Neural progenitor cell (in vitro differentiated cells): ENCODE results near the gene PRDM15. TPM values are rescaled to one million over a fixed set of nuclear protein-coding genes. Genes with fewer than 3 reads are reported as not detected.

Experiments
- DNase-seq: peaks from one replicate; pipeline ENCODE4 v3.0.0-alpha.2; 2016; ENCODE audit warnings: low spot score
- H2AFZ ChIP-seq: fragments of 200-600 bp; sonication (generic); replicated peaks from 2 replicates; pipeline ENCODE4 v1.6.1; 2016; ENCODE audit warnings: antibody characterized with exemption
- H3F3A ChIP-seq: fragments of 200-600 bp; sonication (generic); 2 replicates; pipeline ENCODE4 v1.6.1; 2016; ENCODE audit warnings: antibody characterized with exemption, low read depth
- H3K27ac ChIP-seq: fragments of 200-600 bp; sonication (generic); 2 replicates; pipeline ENCODE4 v1.5.1; 2016; ENCODE audit warnings: mild to moderate bottlenecking
- H3K27me3 ChIP-seq: fragments of 200-600 bp; sonication (generic); 2 replicates; pipeline ENCODE4 v1.6.1; 2016; ENCODE audit warnings: mild to moderate bottlenecking, moderate library complexity
- H3K36me3 ChIP-seq: fragments of 200-600 bp; sonication (generic); 2 replicates; pipeline ENCODE4 v1.5.1; 2016
- H3K4me1 ChIP-seq: fragments of 200-600 bp; sonication (generic); 2 replicates; pipeline ENCODE4 v1.6.1; 2016; ENCODE audit warnings: mixed run types
- H3K4me2 ChIP-seq: fragments of 200-600 bp; sonication (generic); 2 replicates; pipeline ENCODE4 v1.6.1; 2016
- H3K4me3 ChIP-seq: fragments of 200-600 bp; sonication (generic); 2 replicates; pipeline ENCODE4 v1.5.1; 2016
- H3K79me2 ChIP-seq: fragments of 200-600 bp; sonication (generic); 2 replicates; pipeline ENCODE4 v1.6.1; 2016; ENCODE audit warnings: low read depth
- H3K9ac ChIP-seq: fragments of 200-600 bp; sonication (generic); 2 replicates; pipeline ENCODE4 v1.6.1; 2016
- H3K9me3 ChIP-seq: fragments of 200-600 bp; sonication (generic); 2 replicates; pipeline ENCODE4 v1.5.1; 2016; ENCODE audit warnings: low read depth
- H4K20me1 ChIP-seq: fragments of 200-600 bp; sonication (generic); 2 replicates; pipeline ENCODE4 v1.6.1; 2016; ENCODE audit warnings: low read depth
- H3K27ac Mint-ChIP-seq: 3 replicates; pipeline ENCODE4 v1.8.0; 2021; ENCODE audit warnings: mixed read lengths
- H3K27me3 Mint-ChIP-seq: 2 replicates; pipeline ENCODE4 v1.8.0; 2022; ENCODE audit warnings: low read depth, mild to moderate bottlenecking, inconsistent platforms, moderate library complexity, mixed read lengths; ENCODE audit not compliant: insufficient read depth
- H3K36me3 Mint-ChIP-seq: 3 replicates; pipeline ENCODE4 v1.8.0; 2021; ENCODE audit warnings: mixed read lengths
- H3K4me1 Mint-ChIP-seq: 3 replicates; pipeline ENCODE4 v1.8.0; 2021; ENCODE audit warnings: mixed read lengths
- H3K4me3 Mint-ChIP-seq: 3 replicates; pipeline ENCODE4 v1.8.0; 2021; ENCODE audit warnings: mild to moderate bottlenecking, moderate library complexity, mixed read lengths
- H3K9me3 Mint-ChIP-seq: 3 replicates; pipeline ENCODE4 v1.8.0; 2020; ENCODE audit warnings: mixed read lengths
- EZH2 ChIP-seq: fragments of 200-600 bp; sonication (generic); IDR thresholded peaks from 2 replicates; pipeline ENCODE4 v1.6.1; 2017; ENCODE audit warnings: antibody characterized with exemption, mild to moderate bottlenecking, moderate library complexity
- EZH2phosphoT487 ChIP-seq: fragments of 200-600 bp; sonication (generic); IDR thresholded peaks from 2 replicates; pipeline ENCODE4 v1.6.1; 2017; ENCODE audit warnings: antibody characterized with exemption
- total RNA-seq: library from RNA; depleted of rRNA; stranded (reverse); fragments of >200 nt; gene quantifications from 2 replicates; pipeline ENCODE4 v1.2.3, GENCODE V29; 2015; ENCODE audit warnings: low replicate concordance
- TF ChIP-seq, protein P1 (sequence below): fragments of 200-600 bp; sonication (generic); IDR thresholded peaks from 2 replicates; pipeline ENCODE4 v1.5.1; 2017; ENCODE audit warnings: antibody characterized with exemption, mild to moderate bottlenecking

The PRDM15 gene
- total RNA-seq, 1 donor from 2014 or later, result 9.0 TPM

DNA sequence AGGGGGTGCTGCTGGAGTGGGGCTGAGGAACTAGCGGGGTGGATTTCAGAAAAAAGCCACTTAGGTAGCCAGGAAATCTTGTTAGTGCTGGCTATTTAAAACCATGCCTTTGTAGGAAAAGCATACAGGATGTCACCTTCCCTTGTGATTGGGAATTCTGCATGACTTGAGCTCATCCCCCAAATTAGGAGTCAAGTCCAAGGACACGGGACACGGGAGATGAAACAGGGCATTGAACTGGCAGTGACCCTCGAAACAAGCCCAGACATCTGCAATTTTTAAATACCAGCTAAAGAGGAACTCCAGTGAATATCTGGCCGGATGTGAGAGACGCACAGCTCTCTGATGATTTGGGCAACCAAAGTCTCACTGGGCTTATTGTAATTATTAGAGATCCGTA, 41.9 kb upstream of the PRDM15 start:
- TF ChIP-seq, protein P1, sequence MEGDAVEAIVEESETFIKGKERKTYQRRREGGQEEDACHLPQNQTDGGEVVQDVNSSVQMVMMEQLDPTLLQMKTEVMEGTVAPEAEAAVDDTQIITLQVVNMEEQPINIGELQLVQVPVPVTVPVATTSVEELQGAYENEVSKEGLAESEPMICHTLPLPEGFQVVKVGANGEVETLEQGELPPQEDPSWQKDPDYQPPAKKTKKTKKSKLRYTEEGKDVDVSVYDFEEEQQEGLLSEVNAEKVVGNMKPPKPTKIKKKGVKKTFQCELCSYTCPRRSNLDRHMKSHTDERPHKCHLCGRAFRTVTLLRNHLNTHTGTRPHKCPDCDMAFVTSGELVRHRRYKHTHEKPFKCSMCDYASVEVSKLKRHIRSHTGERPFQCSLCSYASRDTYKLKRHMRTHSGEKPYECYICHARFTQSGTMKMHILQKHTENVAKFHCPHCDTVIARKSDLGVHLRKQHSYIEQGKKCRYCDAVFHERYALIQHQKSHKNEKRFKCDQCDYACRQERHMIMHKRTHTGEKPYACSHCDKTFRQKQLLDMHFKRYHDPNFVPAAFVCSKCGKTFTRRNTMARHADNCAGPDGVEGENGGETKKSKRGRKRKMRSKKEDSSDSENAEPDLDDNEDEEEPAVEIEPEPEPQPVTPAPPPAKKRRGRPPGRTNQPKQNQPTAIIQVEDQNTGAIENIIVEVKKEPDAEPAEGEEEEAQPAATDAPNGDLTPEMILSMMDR, result no peak
- no peak for TF ChIP-seq EZH2phosphoT487
- TF ChIP-seq EZH2, result no peak

DNA sequence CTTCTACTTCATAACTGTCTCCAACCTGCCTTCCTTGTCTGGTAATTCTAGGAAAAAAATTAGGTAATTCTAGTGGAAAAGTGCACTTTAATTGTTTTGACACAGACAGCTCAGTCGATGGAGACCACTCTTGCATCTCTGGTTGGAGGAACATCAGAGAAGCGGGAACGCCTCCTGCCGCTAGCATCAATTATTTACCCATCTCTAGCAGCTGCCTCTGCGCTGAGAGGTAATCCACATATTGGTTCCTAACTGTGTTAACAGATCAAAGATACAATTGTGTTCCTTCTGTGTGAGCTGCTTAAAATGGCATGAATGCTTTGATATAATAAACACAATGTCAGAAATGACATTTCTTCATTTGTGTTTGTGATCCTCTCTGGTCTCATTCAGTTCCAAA, 41.3 kb upstream of the PRDM15 start:
- H3K9ac ChIP-seq, result no peak overlapping the region
- Mint-ChIP-seq H3K36me3 (peaks cover 8% of the 10 kb centered on the region), H3K27me3 (peaks cover 11% of the 10 kb centered on the region), H3K4me1 (peaks cover 16% of the 10 kb centered on the region), H3K27ac (no peak overlapping the region), H3K9me3 (no peaks in the 10 kb centered on the region), H3K4me3 (no peak overlapping the region)
- H3K27ac ChIP-seq, result no peak overlapping the region
- TF ChIP-seq, protein P1, result no peak
- TF ChIP-seq EZH2phosphoT487, result no peak
- no peak for TF ChIP-seq EZH2
- H3K36me3 ChIP-seq, result no peaks in the 10 kb centered on the region
- no peaks in the 10 kb centered on the region for H3K4me1 ChIP-seq
- H3K4me3 ChIP-seq, result no peak overlapping the region
- H4K20me1 ChIP-seq, result no peaks in the 10 kb centered on the region
- H2AFZ ChIP-seq, result no peak overlapping the region
- H3K79me2 ChIP-seq, result no peaks in the 10 kb centered on the region
- H3K9me3 ChIP-seq, result no peaks in the 10 kb centered on the region
- H3K27me3 ChIP-seq, result no peaks in the 10 kb centered on the region
- H3K4me2 ChIP-seq, result no peak overlapping the region
- H3F3A ChIP-seq, result no peaks in the 10 kb centered on the region
- DNase-seq, result no peak

More for the DNA sequence above, 41.9 kb upstream of the PRDM15 start:
- H3K27ac ChIP-seq, result no peak overlapping the region
- H3K9ac ChIP-seq, result no peak overlapping the region
- H3K4me3 ChIP-seq, result no peak overlapping the region
- H3F3A ChIP-seq, result no peaks in the 10 kb centered on the region
- H3K36me3 ChIP-seq, result no peaks in the 10 kb centered on the region
- no peaks in the 10 kb centered on the region for H3K79me2 ChIP-seq
- H3K36me3 Mint-ChIP-seq, result peaks cover 6% of the 10 kb centered on the region
- H3K9me3 Mint-ChIP-seq, result no peaks in the 10 kb centered on the region
- peaks cover 11% of the 10 kb centered on the region for H3K27me3 Mint-ChIP-seq
- no peak overlapping the region for H2AFZ ChIP-seq
- no peak overlapping the region for H3K27ac Mint-ChIP-seq
- H3K27me3 ChIP-seq, result no peaks in the 10 kb centered on the region
- no peak overlapping the region for H3K4me2 ChIP-seq
- peaks cover under 1% of the 10 kb centered on the region for H3K4me1 ChIP-seq
- no peak overlapping the region for H3K4me3 Mint-ChIP-seq
- no peak for DNase-seq
- H3K4me1 Mint-ChIP-seq, result peaks cover 20% of the 10 kb centered on the region
- no peaks in the 10 kb centered on the region for H4K20me1 ChIP-seq
- no peaks in the 10 kb centered on the region for H3K9me3 ChIP-seq

DNA sequence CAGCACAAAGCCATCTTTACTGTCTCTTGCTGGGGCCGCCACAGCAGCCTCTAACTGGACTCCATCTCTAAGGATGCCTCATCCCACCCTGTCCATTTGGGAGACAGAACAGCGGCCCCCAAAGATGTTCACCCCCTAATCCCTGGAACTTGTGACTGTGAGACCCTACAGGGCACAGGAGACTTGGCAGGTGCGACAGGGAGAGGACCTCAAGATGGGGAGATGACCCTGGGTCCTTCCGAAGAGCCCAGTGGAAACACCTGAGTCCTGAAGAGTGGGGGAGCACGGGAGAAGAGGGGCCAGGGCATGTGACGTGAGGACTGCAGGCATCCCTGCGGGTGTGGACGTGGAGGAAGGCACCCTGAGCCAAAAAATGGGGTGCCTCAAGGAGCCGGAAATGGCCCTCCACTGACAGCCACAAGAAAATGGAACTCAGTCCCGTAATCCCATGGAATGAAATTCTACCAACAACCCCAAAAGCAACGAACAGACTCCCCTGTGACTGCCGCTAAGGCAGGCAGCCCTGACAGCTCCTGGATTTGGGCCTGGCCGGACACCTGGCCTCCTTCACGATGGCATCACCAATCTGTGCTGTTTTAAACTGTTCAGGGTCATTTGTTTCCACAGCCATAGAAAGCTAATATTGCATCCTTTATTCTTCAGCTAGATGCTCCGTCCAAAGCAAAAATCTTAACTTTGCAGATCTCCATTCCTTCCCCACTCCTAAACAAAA, 40.7 kb upstream of the PRDM15 start:
- Histone ChIP-seq H3K36me3 (no peaks in the 10 kb centered on the region), H4K20me1 (no peaks in the 10 kb centered on the region), H3F3A (no peaks in the 10 kb centered on the region), H3K27ac (no peak overlapping the region), H3K9ac (no peak overlapping the region), H3K4me1 (no peaks in the 10 kb centered on the region), H2AFZ (no peak overlapping the region), H3K4me2 (no peak overlapping the region), H3K9me3 (no peaks in the 10 kb centered on the region), H3K27me3 (no peaks in the 10 kb centered on the region), H3K4me3 (no peak overlapping the region), H3K79me2 (no peaks in the 10 kb centered on the region)
- Mint-ChIP-seq H3K4me3 (no peak overlapping the region), H3K36me3 (peaks cover 8% of the 10 kb centered on the region), H3K9me3 (no peaks in the 10 kb centered on the region), H3K4me1 (peaks cover 16% of the 10 kb centered on the region), H3K27ac (no peak overlapping the region), H3K27me3 (peaks cover 11% of the 10 kb centered on the region)
- no peak for DNase-seq
- TF ChIP-seq, protein P1, result no peak
- TF ChIP-seq EZH2phosphoT487 (no peak), EZH2 (no peak)
